Fibroblast of skin of left biceps (primary cell): Measurements from ENCODE around the gene RPL7L1.
"Not testable (repeated sequence)": the region's sequence is repeated elsewhere in the genome, so short reads cannot be mapped to it uniquely, and the experiment has no call there.

Experiments used
- DNase-seq, 2 experiments: peaks; one replicate each; pipeline ENCODE4 v3.0.0-alpha.2; 2013; ENCODE audit warnings: low read depth in 2 of 2

The RPL7L1 gene

GRCh38 chr6:42891199-42891722 lies 11.8 kb downstream of the RPL7L1 start:
- no peak for DNase-seq

GRCh38 chr6:42894041-42894828 lies 14.8 kb downstream of the RPL7L1 start:
- DNase-seq: not testable (repeated sequence)

GRCh38 chr6:42896178-42896719 lies 16.8 kb downstream of the RPL7L1 start:
- DNase-seq: no peak

- DNase-seq: no peak
Observed at GRCh38 chr6:42898891-42899361, 19.5 kb downstream of the RPL7L1 start.

GRCh38 chr6:42899871-42900270 lies 20.5 kb downstream of the RPL7L1 start:
- no peak for DNase-seq

- peak; percentile 47 to 50 for DNase-seq
Observed at GRCh38 chr6:42901538-42901957, 22.1 kb downstream of the RPL7L1 start.

GRCh38 chr6:42902429-42903263 lies 23.2 kb downstream of the RPL7L1 start:
- DNase-seq: not testable (repeated sequence)

- DNase-seq: no peak
Observed at GRCh38 chr6:42904467-42904866, 25.1 kb downstream of the RPL7L1 start.

GRCh38 chr6:42907336-42907735 lies 27.9 kb downstream of the RPL7L1 start:
- no peak for DNase-seq

- DNase-seq: no peak
Observed at GRCh38 chr6:42909835-42910234, 30.4 kb downstream of the RPL7L1 start.

GRCh38 chr6:42911171-42912021 lies 32.0 kb downstream of the RPL7L1 start:
- no peak for DNase-seq

- DNase-seq: no peak
Observed at GRCh38 chr6:42914546-42914945, 35.1 kb downstream of the RPL7L1 start.

- DNase-seq: no peak
Observed at GRCh38 chr6:42915732-42916131, 36.3 kb downstream of the RPL7L1 start, which contains the start of gene PTCRA. PTCRA (plus strand) TSS chr6:42916053; CDS start chr6:42916070, 17 bp downstream.

- no peak for DNase-seq
Observed at GRCh38 chr6:42916288-42916687, 36.9 kb downstream of the RPL7L1 start.

- DNase-seq: no peak
Observed at GRCh38 chr6:42921801-42922200, 42.4 kb downstream of the RPL7L1 start.

GRCh38 chr6:42923666-42924065 lies 44.2 kb downstream of the RPL7L1 start:
- no peak for DNase-seq

GRCh38 chr6:42925248-42925857 lies 45.9 kb downstream of the RPL7L1 start:
- DNase-seq: no peak

- peak; percentile 90 to 91 for DNase-seq
Observed at GRCh38 chr6:42928986-42929820, 49.8 kb downstream of the RPL7L1 start, which contains the start of gene CNPY3. CNPY3 (plus strand) TSS chr6:42929480; CDS start chr6:42929571, 91 bp downstream.

GRCh38 chr6:42929821-42930360 lies 50.5 kb downstream of the RPL7L1 start:
- peak; percentile 17 to 18 for DNase-seq
